ENCODE data around the gene LPAR2. TPM values are rescaled to one million over a fixed set of nuclear protein-coding genes. Genes with fewer than 3 reads are reported as not detected.

The LPAR2 gene
- total and polyA plus RNA-seq, 2 donors (not counting 3 experiments of a cell fraction or from before 2014, with no cell fraction given), result 4.7 to 5.0 TPM

DNA sequence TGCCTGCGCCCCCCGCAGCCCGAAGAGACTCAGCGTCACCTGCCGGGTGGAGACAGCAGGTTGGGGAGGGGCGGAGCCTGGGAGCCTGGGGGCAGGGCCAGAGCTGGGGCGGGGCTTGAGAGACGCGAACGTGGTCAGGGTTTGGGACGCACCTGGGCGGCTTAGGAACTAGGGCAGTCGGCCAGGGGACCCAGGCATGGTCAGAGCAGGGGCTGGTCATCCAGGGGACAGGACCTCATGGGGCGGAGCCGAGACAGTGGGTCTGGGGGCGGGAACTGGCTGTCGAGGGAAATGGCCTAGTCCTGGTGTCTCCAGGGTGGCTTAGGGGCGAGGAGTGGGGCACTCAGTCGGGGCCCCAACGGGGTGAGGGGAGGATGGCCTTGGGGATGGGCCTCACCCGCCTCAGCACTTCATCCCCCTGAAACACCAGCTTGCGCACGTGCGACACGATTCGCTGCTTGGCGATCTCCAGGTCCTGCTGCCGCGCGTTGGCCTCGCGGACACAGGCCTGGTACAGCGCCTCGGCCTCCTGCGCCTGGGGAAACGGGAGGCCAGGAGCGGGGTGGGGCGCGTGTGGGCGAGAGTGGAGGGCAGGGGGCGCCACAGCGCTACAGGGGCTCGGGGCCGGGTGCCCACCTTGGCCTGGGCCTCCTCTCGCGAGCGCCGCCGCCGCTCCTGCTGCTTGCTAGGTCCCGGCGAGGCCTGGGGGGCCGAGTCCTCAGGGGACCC is 9.7 kb upstream of the LPAR2 start:
- FAIRE-seq, result no peak

More for the DNA sequence above, 9.7 kb upstream of the LPAR2 start:
- Histone ChIP-seq H3K4me2 (ENCODE audit: insufficient read depth, low read length) (no peak overlapping the region), H3K9ac (replicated peaks; ENCODE audit: extremely low read depth, insufficient read depth, low read length) (no peak overlapping the region), H3K79me2 (ENCODE audit: control insufficient read depth, insufficient read depth, low read length) (no peaks in the 10 kb centered on the region), H3K9me3 (replicated peaks; ENCODE audit: control insufficient read depth, insufficient read depth, low read length) (no peaks in the 10 kb centered on the region), H3K36me3 (ENCODE audit: control insufficient read depth in 2 of 2, extremely low read depth in 1 of 2, insufficient read depth in 2 of 2, low read length in 2 of 2) (peaks cover 3 to 21% of the 10 kb centered on the region in 2 experiments), H3K27ac (ENCODE audit: insufficient read depth, low read depth, low read length) (no peak overlapping the region), H4K20me1 (replicated peaks; ENCODE audit: control insufficient read depth, extremely low read depth, insufficient read depth, low read length) (no peaks in the 10 kb centered on the region), H3K4me1 (ENCODE audit: control insufficient read depth, extremely low read depth, insufficient read depth, low read length) (peaks cover 2% of the 10 kb centered on the region), H3K4me3 (replicated peaks in 1 of 3; ENCODE audit: insufficient read depth in 1 of 3, low read depth in 1 of 3, low read length in 3 of 3) (no peak overlapping the region), H3K9me1 (replicated peaks; ENCODE audit: control insufficient read depth, extremely low read depth, insufficient read depth, low read length) (no peaks in the 10 kb centered on the region), H2AFZ (ENCODE audit: low read depth, low read length) (no peak overlapping the region), H3K27me3 (ENCODE audit: control insufficient read depth in 2 of 2, insufficient read depth in 2 of 2, low read length in 2 of 2) (no peaks in the 10 kb centered on the region)
- DNase-seq (ENCODE audit: low read depth, low spot score), result no peak
- ChIA-PET POLR2A (no interaction called here), CTCF (no interaction called here)
- no TSS peak for BruUV-seq (replicated peaks)
- dilution Hi-C loops (cut with MboI; ENCODE audit: extremely low pct_ligation_motif_present, low sequenced_read_pairs) (no loop called here), intact Hi-C loops (cut with micrococcal nuclease) (no loop called here)
- TF ChIP-seq GATA2 (IDR thresholded peaks at IDR 0.05; ENCODE audit: insufficient read depth, insufficient read length, low read depth, low read length) (no peak), FOS (IDR thresholded peaks at IDR 0.05; ENCODE audit: borderline replicate concordance, insufficient read depth, low read length) (no peak), EZH2 (IDR thresholded peaks at IDR 0.05; ENCODE audit: borderline replicate concordance, low read depth, low read length, severe bottlenecking) (no peak), JUN (IDR thresholded peaks at IDR 0.05; ENCODE audit: borderline replicate concordance, insufficient read depth, insufficient read length, low read depth) (no peak), POLR2A (IDR thresholded peaks at IDR 0.05; ENCODE audit: low read depth, low read length) (no peak), MYC (IDR thresholded peaks at IDR 0.05; ENCODE audit: low read depth, low read length) (no peak), POLR2AphosphoS5 (IDR thresholded peaks at IDR 0.05; ENCODE audit: insufficient read depth, low read depth, low read length) (no peak)
- TF ChIP-seq, protein P1, sequence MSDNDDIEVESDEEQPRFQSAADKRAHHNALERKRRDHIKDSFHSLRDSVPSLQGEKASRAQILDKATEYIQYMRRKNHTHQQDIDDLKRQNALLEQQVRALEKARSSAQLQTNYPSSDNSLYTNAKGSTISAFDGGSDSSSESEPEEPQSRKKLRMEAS (IDR thresholded peaks at IDR 0.05; ENCODE audit: insufficient read depth, insufficient read length), result no peak
- TF ChIP-seq, protein P2, sequence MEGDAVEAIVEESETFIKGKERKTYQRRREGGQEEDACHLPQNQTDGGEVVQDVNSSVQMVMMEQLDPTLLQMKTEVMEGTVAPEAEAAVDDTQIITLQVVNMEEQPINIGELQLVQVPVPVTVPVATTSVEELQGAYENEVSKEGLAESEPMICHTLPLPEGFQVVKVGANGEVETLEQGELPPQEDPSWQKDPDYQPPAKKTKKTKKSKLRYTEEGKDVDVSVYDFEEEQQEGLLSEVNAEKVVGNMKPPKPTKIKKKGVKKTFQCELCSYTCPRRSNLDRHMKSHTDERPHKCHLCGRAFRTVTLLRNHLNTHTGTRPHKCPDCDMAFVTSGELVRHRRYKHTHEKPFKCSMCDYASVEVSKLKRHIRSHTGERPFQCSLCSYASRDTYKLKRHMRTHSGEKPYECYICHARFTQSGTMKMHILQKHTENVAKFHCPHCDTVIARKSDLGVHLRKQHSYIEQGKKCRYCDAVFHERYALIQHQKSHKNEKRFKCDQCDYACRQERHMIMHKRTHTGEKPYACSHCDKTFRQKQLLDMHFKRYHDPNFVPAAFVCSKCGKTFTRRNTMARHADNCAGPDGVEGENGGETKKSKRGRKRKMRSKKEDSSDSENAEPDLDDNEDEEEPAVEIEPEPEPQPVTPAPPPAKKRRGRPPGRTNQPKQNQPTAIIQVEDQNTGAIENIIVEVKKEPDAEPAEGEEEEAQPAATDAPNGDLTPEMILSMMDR (IDR thresholded peaks at IDR 0.05; ENCODE audit: extremely low read depth in 1 of 2, insufficient read depth in 1 of 2, low read depth in 1 of 2, low read length in 2 of 2), result no peak

Data from endothelial cell of umbilical vein (primary cell).